Esophagus squamous epithelium (tissue), 5 donors: Measurements from ENCODE around the gene SCG3. TPM values are rescaled to one million over a fixed set of nuclear protein-coding genes. Genes with fewer than 3 reads are reported as not detected.
A peak's percentile ranks its signal among the peaks of the same experiment; 100 is the strongest.

ENCODE experiments used
- DNase-seq: peaks from one replicate; lab custom pipeline; 2025; lab: John Stamatoyannopoulos, UW
- H3K27ac ChIP-seq, 4 donors: fragments of 200-600 bp; sonication (generic); one replicate each; pipeline ENCODE4 v1.5.1; 2016 to 2019; ENCODE audit warnings: mild to moderate bottlenecking in 1 of 4
- H3K27me3 ChIP-seq, 4 donors: fragments of 200-600 bp; sonication (generic); 1 replicate in 3 of 4; 2 replicates in 1 of 4; pipeline versions ENCODE4 v1.5.1 to v1.6.0; 2017 to 2021; ENCODE audit warnings: antibody characterized with exemption in 1 of 4
- H3K36me3 ChIP-seq, 3 donors: fragments of 200-600 bp; sonication (generic); one replicate each; pipeline ENCODE4 v1.5.1; 2016 to 2019
- H3K4me1 ChIP-seq, 3 donors: fragments of 200-600 bp; sonication (generic); one replicate each; pipeline ENCODE4 v1.5.1; 2017 to 2019
- H3K4me3 ChIP-seq, 4 donors: fragments of 200-600 bp; sonication (generic); 1 replicate in 3 of 4; 2 replicates in 1 of 4; pipeline ENCODE4 v1.5.1; 2016 to 2019; ENCODE audit warnings: mild to moderate bottlenecking in 2 of 4, moderate library complexity in 1 of 4
- H3K9me3 ChIP-seq, 3 donors: fragments of 200-600 bp; sonication (generic); one replicate each; pipeline ENCODE4 v1.5.1; 2016 to 2019
- POLR2A ChIP-seq, 4 donors: fragments of 450-650 bp; IDR thresholded peaks; one replicate each; pipeline ENCODE4 v1.6.1; 2017; ENCODE audit warnings: antibody characterized with exemption in 4 of 4, mild to moderate bottlenecking in 4 of 4, moderate library complexity in 3 of 4
- WGBS, 2 donors: methylation state at CpG; one replicate each; pipeline ENCODE4 v1.1.5; 2018; 5-methylcytosine and 5-hydroxymethylcytosine counted together
- intact Hi-C: fragments of 100-400 bp; cut with DNase I; formaldehyde crosslinking; loops from one replicate; pipeline ENCODE4 v1.15.0; 2022
- total RNA-seq, 4 donors: library from RNA; depleted of rRNA; stranded (reverse); fragments of >200 nt; gene quantifications; one replicate each; pipeline ENCODE4 v1.1.0, GENCODE V29; 2016
- TF ChIP-seq, protein P1 (sequence below), 6 experiments: fragments of 450-650 bp in 4 of 6; fragments of 200-600 bp in 2 of 6; sonication (generic) in 2 of 6; IDR thresholded peaks; one replicate each; pipeline ENCODE4 v1.5.1; 2016 to 2019; ENCODE audit warnings: antibody characterized with exemption in 6 of 6, mild to moderate bottlenecking in 4 of 6, moderate library complexity in 4 of 6
- donor health status: DM: yes; HTN: yes; CAD: no.

Gene SCG3
- total RNA-seq, 4 donors from 2014 or later, result 0.38 TPM; not detected in 3

DNA sequence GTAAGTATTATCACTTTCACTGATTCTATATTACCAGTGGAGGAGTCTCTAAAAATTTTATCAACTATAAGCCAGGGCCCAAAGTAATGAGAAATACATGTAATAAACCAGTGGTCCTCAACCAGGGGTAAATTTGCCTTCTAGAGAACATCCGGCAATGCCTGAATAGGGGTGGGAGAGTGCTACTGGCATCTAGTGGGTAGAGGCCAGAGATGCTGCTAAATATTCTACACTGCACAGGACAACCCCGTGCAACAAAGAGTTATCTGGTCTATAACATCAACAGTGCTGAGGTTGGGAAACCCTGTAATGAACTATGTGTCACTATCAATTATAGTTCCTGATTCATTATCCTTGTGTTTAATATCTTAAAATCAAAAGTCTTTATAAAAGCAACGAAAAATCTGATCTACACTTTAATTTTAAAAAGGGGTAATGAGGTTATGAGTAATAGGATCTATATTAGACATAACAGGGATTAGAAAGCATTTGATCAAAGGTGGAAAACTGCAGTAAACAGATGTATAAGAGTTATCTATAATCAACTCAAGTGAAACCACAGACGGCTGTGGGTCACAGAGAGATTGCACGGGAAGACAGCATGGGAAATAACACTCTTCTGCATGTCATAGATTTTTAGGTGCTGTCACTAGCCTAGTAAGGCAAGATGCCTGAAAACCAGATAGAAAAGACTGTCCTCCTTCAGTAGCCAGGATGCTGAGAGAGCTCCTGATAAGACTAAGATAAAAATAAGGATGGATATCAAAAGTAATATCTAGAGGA is 54.1 kb downstream of the SCG3 start:
- no peak for DNase-seq
- intact Hi-C loops, result no loop called here
- TF ChIP-seq, protein P1, sequence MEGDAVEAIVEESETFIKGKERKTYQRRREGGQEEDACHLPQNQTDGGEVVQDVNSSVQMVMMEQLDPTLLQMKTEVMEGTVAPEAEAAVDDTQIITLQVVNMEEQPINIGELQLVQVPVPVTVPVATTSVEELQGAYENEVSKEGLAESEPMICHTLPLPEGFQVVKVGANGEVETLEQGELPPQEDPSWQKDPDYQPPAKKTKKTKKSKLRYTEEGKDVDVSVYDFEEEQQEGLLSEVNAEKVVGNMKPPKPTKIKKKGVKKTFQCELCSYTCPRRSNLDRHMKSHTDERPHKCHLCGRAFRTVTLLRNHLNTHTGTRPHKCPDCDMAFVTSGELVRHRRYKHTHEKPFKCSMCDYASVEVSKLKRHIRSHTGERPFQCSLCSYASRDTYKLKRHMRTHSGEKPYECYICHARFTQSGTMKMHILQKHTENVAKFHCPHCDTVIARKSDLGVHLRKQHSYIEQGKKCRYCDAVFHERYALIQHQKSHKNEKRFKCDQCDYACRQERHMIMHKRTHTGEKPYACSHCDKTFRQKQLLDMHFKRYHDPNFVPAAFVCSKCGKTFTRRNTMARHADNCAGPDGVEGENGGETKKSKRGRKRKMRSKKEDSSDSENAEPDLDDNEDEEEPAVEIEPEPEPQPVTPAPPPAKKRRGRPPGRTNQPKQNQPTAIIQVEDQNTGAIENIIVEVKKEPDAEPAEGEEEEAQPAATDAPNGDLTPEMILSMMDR (IDR thresholded peaks at IDR 0.05), result no peak
- TF ChIP-seq POLR2A (IDR thresholded peaks at IDR 0.05), result no peak
- Histone ChIP-seq H3K27ac (peak overlapping the region in 3 of 4 donors; percentile 17 to 96 (median 87)), H3K36me3 (no peaks in the 10 kb centered on the region), H3K4me1 (peaks cover 27 to 81% (median 45%) of the 10 kb centered on the region in 3 donors), H3K27me3 (no peaks in the 10 kb centered on the region), H3K9me3 (no peaks in the 10 kb centered on the region), H3K4me3 (peak overlapping the region in 1 of 4 donors; percentile 92)
- WGBS, 2 donors, result 53 to 54% methylated on average over 5 of the region's 5 CpGs

DNA sequence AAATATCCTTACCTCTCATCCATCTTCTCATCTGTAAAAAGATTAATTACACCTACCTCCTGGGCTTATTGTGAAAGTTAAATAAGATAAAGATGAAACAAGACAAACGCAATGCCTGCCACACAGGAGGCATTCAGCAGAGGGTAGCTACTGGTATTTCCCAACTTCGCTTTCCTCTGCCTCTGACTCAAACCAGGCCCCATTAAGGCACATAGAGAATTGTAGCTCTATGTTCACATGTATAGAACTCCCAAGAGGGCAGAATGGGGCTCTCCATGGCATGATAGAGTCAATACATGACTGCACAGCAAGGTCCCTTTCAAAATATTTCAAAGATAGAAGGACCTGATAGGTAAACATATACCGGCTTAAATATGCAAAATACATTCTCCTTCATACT is 54.8 kb downstream of the SCG3 start:
- DNase-seq, result no peak
- TF ChIP-seq, protein P1 (IDR thresholded peaks at IDR 0.05), result no peak
- TF ChIP-seq POLR2A (IDR thresholded peaks at IDR 0.05), result no peak
- peak overlapping the region in 3 of 4 donors; percentile 71 to 95 (median 92) for H3K4me3 ChIP-seq
- WGBS, 2 donors, result 31 to 39% methylated on average over 3 of the region's 3 CpGs
- no peaks in the 10 kb centered on the region for H3K36me3 ChIP-seq
- intact Hi-C loops, result no loop called here
- peak overlapping the region in 3 of 4 donors; percentile 87 to 96 (median 93) for H3K27ac ChIP-seq
- no peaks in the 10 kb centered on the region for H3K27me3 ChIP-seq
- H3K9me3 ChIP-seq, result no peaks in the 10 kb centered on the region
- H3K4me1 ChIP-seq, result peaks cover 27 to 75% (median 41%) of the 10 kb centered on the region in 3 donors

DNA sequence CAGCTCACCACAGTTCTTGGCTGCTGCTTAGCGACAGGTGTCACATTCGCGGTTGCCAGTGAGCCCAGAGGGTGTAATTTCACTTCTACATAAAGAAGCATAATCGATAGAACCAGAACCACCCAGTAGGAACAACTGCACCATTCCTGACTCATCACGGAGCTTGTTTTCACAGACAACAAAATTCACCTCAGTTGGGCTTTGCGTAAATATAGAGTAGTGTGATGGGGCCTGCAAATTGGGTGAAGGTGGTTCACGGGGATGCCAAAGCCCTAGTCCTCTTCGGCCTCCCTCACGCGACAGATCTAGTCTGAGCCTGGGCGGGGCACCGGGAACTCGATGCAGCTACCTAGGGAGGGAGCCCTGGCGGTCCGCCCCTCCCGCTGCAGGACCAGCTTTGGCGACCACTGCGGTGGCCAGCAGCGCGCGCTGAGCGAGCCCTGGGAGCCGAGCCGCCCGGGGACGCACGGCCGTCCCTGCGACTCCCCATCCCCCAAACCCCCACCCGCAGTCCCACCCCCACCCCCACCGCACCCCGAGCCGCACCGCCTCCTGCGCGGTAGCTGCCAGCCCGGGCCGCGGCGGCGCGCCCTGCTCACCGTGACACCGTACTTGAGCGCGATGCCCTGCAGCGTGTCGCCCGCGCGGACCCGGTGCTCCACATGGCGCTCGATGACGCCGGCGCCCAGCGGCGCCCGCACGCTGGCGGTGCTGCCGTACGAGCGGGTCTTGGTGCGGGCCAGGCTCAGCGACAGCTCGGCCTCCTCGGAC is 55.6 kb downstream of the SCG3 start:
- TF ChIP-seq, protein P1 (IDR thresholded peaks at IDR 0.05), result no peak
- TF ChIP-seq POLR2A (IDR thresholded peaks at IDR 0.05), result no peak
- peak overlapping the region; percentile 83 to 96 (median 90) for H3K27ac ChIP-seq
- peaks cover 19 to 67% (median 36%) of the 10 kb centered on the region in 3 donors for H3K4me1 ChIP-seq
- no peaks in the 10 kb centered on the region for H3K9me3 ChIP-seq
- DNase-seq, result no peak
- 1 to 2% methylated on average over 10 to 11 of the region's 69 CpGs for WGBS, 2 donors
- H3K4me3 ChIP-seq, result peak overlapping the region; percentile 54 to 95 (median 82)
- intact Hi-C loops, result no loop called here
- H3K27me3 ChIP-seq, result no peaks in the 10 kb centered on the region
- no peaks in the 10 kb centered on the region for H3K36me3 ChIP-seq

DNA sequence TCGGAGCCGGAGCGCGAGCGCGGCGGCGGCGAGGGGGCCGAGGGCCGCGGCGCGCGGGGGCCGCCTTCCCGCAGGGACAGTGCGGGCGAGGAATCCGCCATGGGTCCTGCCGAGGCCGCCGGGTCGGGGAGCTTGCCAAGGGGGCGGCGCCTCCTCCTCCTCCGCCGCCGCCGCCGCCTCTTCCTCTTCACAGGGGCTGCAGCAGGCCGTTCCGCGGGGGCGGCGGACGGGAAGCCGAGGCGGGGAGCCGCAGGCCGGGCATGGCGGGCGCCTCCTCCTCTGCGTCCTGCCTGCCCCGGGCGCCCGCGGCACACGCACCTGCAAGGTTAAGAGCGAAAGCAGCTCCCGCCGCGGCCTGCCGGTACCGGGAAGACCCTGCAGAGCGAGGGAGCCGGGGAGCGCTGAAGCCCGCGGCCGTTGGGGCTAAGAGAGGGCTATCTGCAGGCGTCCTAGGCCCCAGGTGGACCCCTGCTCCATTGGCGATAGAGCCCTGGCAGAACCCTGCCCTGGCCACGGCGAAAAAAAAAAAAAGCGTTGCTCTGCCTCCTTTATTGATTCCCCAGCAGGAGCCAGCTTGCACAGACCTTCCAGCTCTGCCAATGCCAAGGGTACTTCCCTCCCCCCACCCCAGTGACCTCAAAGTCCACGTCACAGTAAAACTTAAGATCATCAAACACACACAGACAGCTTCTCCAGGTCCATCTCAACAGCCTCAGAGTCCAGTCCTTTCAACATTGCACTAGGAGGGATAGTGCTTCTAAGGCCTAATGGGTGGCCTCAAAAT is 56.4 kb downstream of the SCG3 start, which contains the start of gene LYSMD2:
LYSMD2 (minus strand) TSS at position 134 of the 784 bp plus-strand sequence; CDS start at position 101, 33 bp downstream.
- Histone ChIP-seq H3K4me1 (peaks cover 15 to 59% (median 28%) of the 10 kb centered on the region in 3 donors), H3K36me3 (no peaks in the 10 kb centered on the region), H3K9me3 (no peaks in the 10 kb centered on the region), H3K4me3 (peak within 1 kb of the TSS; percentile 54 to 95 (median 82)), H3K27ac (peak within 1 kb of the TSS; percentile 83 to 96 (median 90)), H3K27me3 (no peaks in the 10 kb centered on the region)
- intact Hi-C loops, result no loop called here
- peak in 2 of 4 donors; percentile 41 to 53 for TF ChIP-seq POLR2A (IDR thresholded peaks at IDR 0.05)
- TF ChIP-seq, protein P1 (IDR thresholded peaks at IDR 0.05), result no peak
- WGBS, 2 donors, result 0% methylated on average over 4 of the region's 67 CpGs; no CpG with 5 or more reads in 1 of the 2 donors
- no peak for DNase-seq
